Activated naive CD8-positive, alpha-beta T cell treated with anti-CD3 and anti-CD28 coated beads, Interleukin-2, amount 50 U/mL, for 24 hours (primary cell): ENCODE data around the gene PPM1D.
"Not testable (repeated sequence)": the region's sequence is repeated elsewhere in the genome, so short reads cannot be mapped to it uniquely, and the experiment has no call there.

Experiments
- ATAC-seq: fragments of 150-1000 bp; cut with Tn5 transposase; one replicate; pipeline ENCODE4 v1.10.0; 2021
- DNase-seq: peaks from one replicate; pipeline ENCODE4 v3.0.0; 2021
- H3K27ac Mint-ChIP-seq: one replicate; pipeline ENCODE4 v1.8.0; 2021; ENCODE audit warnings: mild to moderate bottlenecking, mixed read lengths
- H3K27me3 Mint-ChIP-seq: one replicate; pipeline ENCODE4 v1.8.0; 2021; ENCODE audit warnings: mixed read lengths
- H3K36me3 Mint-ChIP-seq: one replicate; pipeline ENCODE4 v1.8.0; 2021; ENCODE audit warnings: low read depth, mixed read lengths
- H3K4me1 Mint-ChIP-seq: one replicate; pipeline ENCODE4 v1.8.0; 2021; ENCODE audit warnings: mixed read lengths
- H3K4me3 Mint-ChIP-seq: one replicate; pipeline ENCODE4 v1.8.0; 2021; ENCODE audit warnings: mild to moderate bottlenecking, moderate library complexity, mixed read lengths
- H3K9me3 Mint-ChIP-seq: one replicate; pipeline ENCODE4 v1.8.0; 2021; ENCODE audit warnings: mixed read lengths

PPM1D gene

GRCh38 chr17:60601447-60602384 is 1.7 kb downstream of the PPM1D start:
- peak overlapping the region; percentile 82 for H3K27ac Mint-ChIP-seq
- no peaks in the 10 kb centered on the region for H3K27me3 Mint-ChIP-seq
- DNase-seq (peak; percentile 51), ATAC-seq (no peak)
- peak overlapping the region; percentile 91 for H3K4me3 Mint-ChIP-seq
- peaks cover 4% of the 10 kb centered on the region for H3K36me3 Mint-ChIP-seq
- H3K4me1 Mint-ChIP-seq = peaks cover 51% of the 10 kb centered on the region
- no peaks in the 10 kb centered on the region for H3K9me3 Mint-ChIP-seq

DNA sequence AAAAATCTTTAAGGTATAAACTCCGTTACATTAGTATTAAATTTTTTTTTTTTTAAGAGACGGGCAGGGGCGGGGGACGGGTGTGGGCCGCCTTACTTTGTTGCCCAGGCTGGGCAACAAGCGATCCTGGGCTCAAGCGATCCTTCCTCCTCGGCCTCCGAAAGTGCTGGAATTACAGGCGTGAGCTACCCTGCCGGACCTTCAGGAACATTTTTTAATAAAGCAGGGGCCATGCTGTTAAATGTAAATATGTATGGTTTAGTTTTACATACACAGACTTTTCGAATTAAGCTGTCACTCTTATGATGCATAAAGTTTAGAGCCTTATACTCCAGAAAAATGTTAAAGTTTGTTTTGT is 2.4 kb downstream of the PPM1D start:
- ATAC-seq (no peak), DNase-seq (no peak)
- Mint-ChIP-seq H3K4me3 (peak overlapping the region; percentile 91), H3K4me1 (peaks cover 51% of the 10 kb centered on the region), H3K27ac (no peak overlapping the region), H3K9me3 (no peaks in the 10 kb centered on the region), H3K27me3 (no peaks in the 10 kb centered on the region), H3K36me3 (peaks cover 4% of the 10 kb centered on the region)

DNA sequence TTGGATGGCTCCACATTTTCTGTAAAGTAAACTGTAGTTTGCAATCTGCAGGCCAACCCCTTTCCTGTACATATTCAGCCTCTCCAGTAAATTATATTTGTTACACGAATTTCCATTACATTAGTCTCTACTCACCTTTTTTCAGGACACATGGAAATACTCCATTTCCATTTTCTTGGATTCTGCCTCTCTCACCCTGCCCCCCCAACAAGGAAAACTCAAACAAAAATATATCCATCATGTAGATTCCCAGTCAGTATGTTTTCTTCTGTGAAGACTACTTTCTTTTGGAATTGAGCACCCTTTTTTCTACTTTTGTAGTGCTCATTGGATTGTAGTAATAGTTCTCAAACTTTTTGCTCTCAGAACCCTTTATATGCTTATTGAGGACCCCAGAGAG is 2.9 kb downstream of the PPM1D start:
- peak overlapping the region; percentile 91 for H3K4me3 Mint-ChIP-seq
- no peak for DNase-seq
- no peak overlapping the region for H3K27ac Mint-ChIP-seq
- peaks cover 53% of the 10 kb centered on the region for H3K4me1 Mint-ChIP-seq
- no peak for ATAC-seq
- H3K9me3 Mint-ChIP-seq = no peaks in the 10 kb centered on the region
- H3K27me3 Mint-ChIP-seq = no peaks in the 10 kb centered on the region
- H3K36me3 Mint-ChIP-seq = peaks cover 4% of the 10 kb centered on the region

DNA sequence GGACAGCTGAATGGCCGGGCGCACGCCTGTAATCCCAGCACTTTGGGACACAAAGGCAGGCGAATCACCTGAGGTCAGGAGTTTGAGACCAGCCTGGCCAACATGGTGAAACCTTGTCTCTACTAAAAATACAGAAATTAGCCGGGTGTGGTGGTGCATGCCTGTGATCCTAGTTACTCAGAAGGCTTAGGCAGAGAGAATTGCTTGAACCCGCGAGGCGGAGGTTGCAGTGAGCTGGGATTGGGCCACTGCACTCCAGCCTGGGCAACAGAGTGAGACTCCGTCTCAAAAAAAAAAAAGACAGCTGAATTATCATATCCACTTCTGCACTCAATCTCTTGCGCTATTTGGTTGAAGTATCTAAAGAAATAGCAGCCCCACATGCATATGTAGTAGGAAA is 3.5 kb downstream of the PPM1D start:
- peaks cover 46% of the 10 kb centered on the region for H3K4me1 Mint-ChIP-seq
- ATAC-seq, H3K9me3 Mint-ChIP-seq, DNase-seq, H3K27ac Mint-ChIP-seq, H3K27me3 Mint-ChIP-seq, H3K36me3 Mint-ChIP-seq, H3K4me3 Mint-ChIP-seq: not testable (repeated sequence)

DNA sequence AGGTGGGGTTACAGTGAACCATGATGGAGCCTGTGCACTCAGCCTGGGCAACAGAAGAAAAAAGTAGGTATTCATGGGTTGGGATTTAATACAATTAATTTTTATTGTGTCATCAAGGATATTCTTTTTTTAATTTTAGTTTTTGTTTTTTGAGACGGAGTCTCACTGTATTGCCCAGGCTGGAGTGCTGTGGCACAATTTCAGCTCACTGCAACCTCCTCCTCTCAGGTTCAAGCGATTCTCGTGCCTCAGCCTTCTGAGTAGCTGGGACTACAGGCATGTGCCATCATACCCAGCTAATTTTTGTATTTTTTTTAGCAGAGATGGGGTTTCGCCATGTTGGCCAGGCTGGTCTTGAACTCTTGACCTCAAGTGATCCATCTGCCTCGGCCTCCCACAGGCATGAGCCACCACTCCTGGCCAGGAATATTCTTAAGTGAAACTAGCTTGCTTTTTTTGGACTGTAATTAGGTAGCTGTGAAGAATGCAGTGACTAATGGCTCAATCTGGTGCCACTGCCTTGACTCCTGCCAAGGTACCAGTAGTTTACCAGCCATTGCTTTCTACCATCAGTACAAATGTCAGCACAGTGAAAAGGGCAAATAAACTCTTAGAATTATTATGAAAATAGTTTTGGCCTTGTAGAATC is 4.8 kb downstream of the PPM1D start:
- Mint-ChIP-seq H3K36me3 (peaks cover 4% of the 10 kb centered on the region), H3K4me3 (no peak overlapping the region)
- no peak for DNase-seq

DNA sequence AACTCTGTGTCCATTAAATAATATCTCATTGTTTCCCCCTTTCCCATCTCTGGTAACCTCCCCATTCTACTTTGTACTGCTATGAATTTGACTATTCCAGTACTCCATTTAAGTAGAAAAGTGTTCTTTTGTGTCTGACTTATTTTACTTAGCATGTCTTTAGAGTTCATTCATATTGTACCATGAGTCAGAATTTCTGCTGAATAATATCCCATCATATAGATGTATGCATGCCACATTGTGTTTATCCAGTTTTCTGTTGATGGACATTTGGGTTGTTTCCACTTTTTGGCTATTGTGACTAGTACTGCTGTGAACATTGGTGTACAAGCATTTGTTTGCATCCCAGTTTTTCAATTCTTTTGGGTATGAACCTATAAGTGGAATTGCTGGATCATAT is 6.0 kb downstream of the PPM1D start:
- Mint-ChIP-seq H3K9me3 (no peaks in the 10 kb centered on the region), H3K36me3 (peaks cover 4% of the 10 kb centered on the region), H3K27me3 (no peaks in the 10 kb centered on the region), H3K27ac (no peak overlapping the region), H3K4me1 (peaks cover 41% of the 10 kb centered on the region), H3K4me3 (no peak overlapping the region)
- ATAC-seq = peak; percentile 35
- no peak for DNase-seq

More for the DNA sequence above, 4.8 kb downstream of the PPM1D start:
- no peaks in the 10 kb centered on the region for H3K9me3 Mint-ChIP-seq
- H3K27me3 Mint-ChIP-seq = no peaks in the 10 kb centered on the region
- H3K27ac Mint-ChIP-seq = no peak overlapping the region
- no peak for ATAC-seq
- H3K4me1 Mint-ChIP-seq = peaks cover 43% of the 10 kb centered on the region

- peaks cover 13% of the 10 kb centered on the region for H3K4me1 Mint-ChIP-seq
- no peaks in the 10 kb centered on the region for H3K27me3 Mint-ChIP-seq
- peaks cover 2% of the 10 kb centered on the region for H3K36me3 Mint-ChIP-seq
- H3K27ac Mint-ChIP-seq = no peak overlapping the region
- H3K9me3 Mint-ChIP-seq = no peaks in the 10 kb centered on the region
- DNase-seq = no peak
- no peak overlapping the region for H3K4me3 Mint-ChIP-seq
- no peak for ATAC-seq
These were observed 10.5 kb downstream of the PPM1D start for GRCh38 chr17:60610473-60610872.

DNA sequence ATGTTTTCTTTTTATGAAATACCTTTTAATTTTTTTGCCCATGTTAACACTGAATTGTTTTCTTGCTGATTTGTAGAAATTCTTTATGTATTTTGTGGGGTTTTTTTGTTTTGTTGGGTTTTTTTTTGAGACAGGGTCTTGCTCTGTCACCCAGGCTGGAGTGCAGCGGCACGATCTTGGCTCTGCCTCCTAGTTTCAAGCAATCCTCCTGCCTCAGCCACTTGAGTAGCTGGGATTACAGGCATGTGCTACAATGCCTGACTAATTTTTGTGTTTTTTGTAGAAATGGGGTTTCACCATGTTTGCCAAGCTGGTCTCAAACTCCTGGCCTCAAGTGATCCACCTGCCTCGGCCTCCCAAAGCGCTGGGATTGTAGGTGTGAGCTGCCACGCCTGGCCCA is 11.3 kb downstream of the PPM1D start:
- H3K27me3 Mint-ChIP-seq, H3K27ac Mint-ChIP-seq, H3K9me3 Mint-ChIP-seq, H3K4me3 Mint-ChIP-seq, H3K4me1 Mint-ChIP-seq, ATAC-seq, H3K36me3 Mint-ChIP-seq, DNase-seq: not testable (repeated sequence)

DNA sequence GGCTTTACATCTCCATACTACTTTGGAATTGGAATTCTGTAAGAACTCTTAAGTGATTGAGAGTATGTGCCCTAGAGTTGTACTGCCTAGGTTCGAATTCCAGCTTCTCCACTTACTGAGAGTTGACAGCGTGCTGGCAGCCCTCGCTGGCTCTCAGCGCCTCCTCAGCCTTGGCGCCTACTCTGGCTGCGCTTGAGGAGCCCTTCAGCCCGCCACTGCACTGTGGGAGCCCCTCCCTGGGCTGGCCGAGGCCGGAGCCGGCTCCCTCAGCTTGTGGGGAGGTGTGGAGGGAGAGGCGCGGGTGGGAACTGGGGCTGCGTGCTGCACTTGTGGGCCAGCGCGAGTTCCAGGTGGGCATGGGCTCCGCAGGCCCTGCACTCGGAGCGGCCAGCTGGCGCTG is 13.3 kb downstream of the PPM1D start:
- Mint-ChIP-seq H3K4me3 (no peak overlapping the region), H3K4me1 (peaks cover 10% of the 10 kb centered on the region), H3K36me3 (peaks cover 1% of the 10 kb centered on the region), H3K27me3 (no peaks in the 10 kb centered on the region), H3K9me3 (no peaks in the 10 kb centered on the region), H3K27ac (no peak overlapping the region)
- no peak for ATAC-seq
- DNase-seq = no peak

- H3K4me3 Mint-ChIP-seq, H3K27me3 Mint-ChIP-seq, ATAC-seq, H3K36me3 Mint-ChIP-seq, DNase-seq, H3K27ac Mint-ChIP-seq, H3K9me3 Mint-ChIP-seq: not testable (repeated sequence)
- peaks cover 14% of the 10 kb centered on the region for H3K4me1 Mint-ChIP-seq
These were observed 13.8 kb downstream of the PPM1D start for GRCh38 chr17:60613796-60614195.

DNA sequence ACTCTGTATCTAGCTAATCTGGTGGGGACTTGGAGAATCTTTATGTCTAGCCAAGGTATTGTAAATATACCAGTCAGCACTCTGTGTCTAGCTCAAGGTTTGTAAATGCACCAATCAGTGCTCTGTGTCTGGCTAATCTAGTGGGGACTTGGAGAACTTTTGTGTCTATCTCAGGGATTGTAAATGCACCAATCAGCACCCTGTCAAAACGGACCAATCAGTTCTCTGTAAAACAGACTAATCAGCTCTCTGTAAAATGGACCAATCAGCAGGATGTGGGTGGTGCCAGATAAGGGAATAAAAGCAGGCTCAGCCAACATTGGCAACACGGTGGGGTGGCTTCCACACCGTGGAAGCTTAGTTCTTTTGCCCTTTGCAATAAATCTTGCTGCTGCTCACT is 14.3 kb downstream of the PPM1D start:
- H3K4me3 Mint-ChIP-seq, H3K36me3 Mint-ChIP-seq, H3K27ac Mint-ChIP-seq, ATAC-seq, H3K27me3 Mint-ChIP-seq, H3K9me3 Mint-ChIP-seq, DNase-seq: not testable (repeated sequence)
- peaks cover 18% of the 10 kb centered on the region for H3K4me1 Mint-ChIP-seq

GRCh38 chr17:60615108-60615507 is 15.1 kb downstream of the PPM1D start:
- Mint-ChIP-seq H3K9me3 (no peaks in the 10 kb centered on the region), H3K4me1 (peaks cover 19% of the 10 kb centered on the region), H3K36me3 (peaks cover 1% of the 10 kb centered on the region), H3K27ac (no peak overlapping the region), H3K27me3 (no peaks in the 10 kb centered on the region), H3K4me3 (no peak overlapping the region)
- ATAC-seq (no peak), DNase-seq (no peak)

- ATAC-seq = no peak
- H3K36me3 Mint-ChIP-seq = peaks cover 1% of the 10 kb centered on the region
- H3K27ac Mint-ChIP-seq = no peak overlapping the region
- DNase-seq = no peak
- no peaks in the 10 kb centered on the region for H3K9me3 Mint-ChIP-seq
- H3K4me1 Mint-ChIP-seq = peaks cover 19% of the 10 kb centered on the region
- no peak overlapping the region for H3K4me3 Mint-ChIP-seq
- no peaks in the 10 kb centered on the region for H3K27me3 Mint-ChIP-seq
These were observed 15.8 kb downstream of the PPM1D start for GRCh38 chr17:60615840-60616239.

DNA sequence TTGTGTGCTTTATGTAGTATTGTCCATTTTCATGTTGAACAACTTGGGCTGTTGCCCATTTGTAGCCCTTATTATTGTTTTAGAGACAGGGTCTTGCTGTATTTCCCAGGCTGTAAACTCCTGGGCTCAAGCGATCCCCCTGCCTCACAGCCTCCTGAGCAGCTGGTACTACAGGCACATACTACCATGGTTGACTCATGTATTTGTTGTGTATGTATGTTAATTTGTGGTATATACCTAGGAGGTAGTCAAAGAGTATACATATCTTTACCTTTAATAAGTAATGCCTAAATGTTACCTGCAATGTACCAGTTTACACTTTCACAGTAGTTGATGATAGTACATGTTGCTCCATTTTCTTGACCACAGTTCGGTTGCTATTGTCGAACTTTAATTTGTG is 18.1 kb downstream of the PPM1D start:
- DNase-seq = no peak
- Mint-ChIP-seq H3K9me3 (no peaks in the 10 kb centered on the region), H3K4me1 (peaks cover 19% of the 10 kb centered on the region), H3K36me3 (peaks cover 1% of the 10 kb centered on the region), H3K27ac (no peak overlapping the region), H3K27me3 (no peaks in the 10 kb centered on the region), H3K4me3 (no peak overlapping the region)
- no peak for ATAC-seq

DNA sequence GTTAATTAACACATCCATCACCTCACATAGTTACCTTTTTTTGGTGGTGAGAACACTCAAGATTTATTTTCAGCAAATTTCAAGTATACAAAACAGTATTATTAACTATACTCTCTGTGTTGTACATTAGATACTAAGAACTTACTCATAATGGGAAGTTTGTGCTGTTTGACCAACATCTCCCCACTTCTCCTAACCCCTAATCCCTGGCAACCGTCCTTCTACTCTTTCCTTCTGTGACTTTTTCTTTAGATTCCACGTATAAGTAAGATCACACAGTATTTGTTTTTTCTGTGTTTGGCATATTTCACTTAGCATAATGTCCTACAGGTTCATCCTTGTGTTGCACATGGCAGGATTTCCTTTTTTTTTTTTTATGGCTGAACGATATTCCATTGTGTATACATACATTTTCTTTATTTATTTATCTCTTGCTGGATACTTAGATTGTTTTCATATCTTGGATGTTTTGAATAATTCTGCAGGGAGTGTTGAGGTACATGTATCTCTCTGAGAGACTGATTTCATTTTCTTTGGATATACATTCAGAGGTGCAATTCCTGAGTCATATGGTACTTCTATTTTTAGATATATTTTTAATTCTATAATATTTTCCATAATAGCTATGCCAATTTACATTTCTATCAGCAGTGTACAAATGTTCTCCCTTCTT is 19.0 kb downstream of the PPM1D start:
- DNase-seq = no peak
- Mint-ChIP-seq H3K27ac (no peak overlapping the region), H3K36me3 (peaks cover 3% of the 10 kb centered on the region), H3K4me3 (no peak overlapping the region), H3K9me3 (no peaks in the 10 kb centered on the region), H3K27me3 (no peaks in the 10 kb centered on the region), H3K4me1 (peaks cover 19% of the 10 kb centered on the region)
- ATAC-seq = no peak
